Measurements from ENCODE around the gene ZNF485. TPM values are rescaled to one million over a fixed set of nuclear protein-coding genes. Genes with fewer than 3 reads are reported as not detected.

Gene ZNF485
- total RNA-seq, 3 donors from 2014 or later (not counting 1 experiment from before 2014, with no cell fraction given), result 1.1 to 2.8 (median 1.4) TPM

DNA sequence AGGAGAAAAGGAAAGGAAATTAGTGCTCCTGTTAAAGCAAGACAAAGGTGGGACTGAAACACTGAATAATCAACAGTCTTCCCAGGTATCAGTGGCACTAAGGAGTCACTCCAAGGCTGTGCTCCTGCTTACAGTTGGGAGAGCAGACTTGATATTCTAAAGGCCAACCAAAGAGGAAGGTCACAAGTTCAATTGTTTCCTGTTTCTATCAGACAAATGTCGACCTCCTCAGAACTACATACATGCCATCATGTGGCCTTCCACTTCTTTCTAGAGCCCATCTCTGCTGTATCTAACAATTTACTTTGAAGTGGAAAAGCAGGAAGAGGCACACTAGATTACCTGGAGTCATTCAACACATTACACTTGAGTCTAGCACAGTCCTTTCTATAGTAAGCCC, 35.3 kb upstream of the ZNF485 start:
- no peaks in the 10 kb centered on the region for H3K27me3 Mint-ChIP-seq (ENCODE audit: low read depth in 2 of 2)
- Histone ChIP-seq H3K4me3 (ENCODE audit: low read length) (no peak overlapping the region), H3K27me3 (ENCODE audit: control insufficient read depth, insufficient read depth, low read length) (no peaks in the 10 kb centered on the region), H3K4me1 (ENCODE audit: control insufficient read depth, insufficient read depth, low read length) (peaks cover 20% of the 10 kb centered on the region), H3K36me3 (ENCODE audit: control insufficient read depth, insufficient read depth, low read length) (no peaks in the 10 kb centered on the region), H3K9me3 (ENCODE audit: control insufficient read depth, insufficient read depth, low read length) (peaks cover 6% of the 10 kb centered on the region), H3K27ac (ENCODE audit: low read length) (no peak overlapping the region)
- WGBS (ENCODE audit: insufficient coverage), result 0% methylated on average over 1 of the region's 1 CpG
- H3K36me3 Mint-ChIP-seq, result peaks cover 3% of the 10 kb centered on the region
- H3K4me1 Mint-ChIP-seq, result peaks cover 34 to 43% of the 10 kb centered on the region in 2 donors
- ATAC-seq (no peak), DNase-seq (peak in 1 of 2 donors; percentile 8)
- intact Hi-C loops (cut with micrococcal nuclease), result loop anchor here (5.0 to 10.0 kb wide), 3 partner anchors 164 to 1016 kb away; partner anchors contain the start of genes CSGALNACT2 and HNRNPF
- peak overlapping the region; percentile 1 to 6 for H3K27ac Mint-ChIP-seq
- no peak overlapping the region for H3K4me3 Mint-ChIP-seq
- TF ChIP-seq, protein P1, sequence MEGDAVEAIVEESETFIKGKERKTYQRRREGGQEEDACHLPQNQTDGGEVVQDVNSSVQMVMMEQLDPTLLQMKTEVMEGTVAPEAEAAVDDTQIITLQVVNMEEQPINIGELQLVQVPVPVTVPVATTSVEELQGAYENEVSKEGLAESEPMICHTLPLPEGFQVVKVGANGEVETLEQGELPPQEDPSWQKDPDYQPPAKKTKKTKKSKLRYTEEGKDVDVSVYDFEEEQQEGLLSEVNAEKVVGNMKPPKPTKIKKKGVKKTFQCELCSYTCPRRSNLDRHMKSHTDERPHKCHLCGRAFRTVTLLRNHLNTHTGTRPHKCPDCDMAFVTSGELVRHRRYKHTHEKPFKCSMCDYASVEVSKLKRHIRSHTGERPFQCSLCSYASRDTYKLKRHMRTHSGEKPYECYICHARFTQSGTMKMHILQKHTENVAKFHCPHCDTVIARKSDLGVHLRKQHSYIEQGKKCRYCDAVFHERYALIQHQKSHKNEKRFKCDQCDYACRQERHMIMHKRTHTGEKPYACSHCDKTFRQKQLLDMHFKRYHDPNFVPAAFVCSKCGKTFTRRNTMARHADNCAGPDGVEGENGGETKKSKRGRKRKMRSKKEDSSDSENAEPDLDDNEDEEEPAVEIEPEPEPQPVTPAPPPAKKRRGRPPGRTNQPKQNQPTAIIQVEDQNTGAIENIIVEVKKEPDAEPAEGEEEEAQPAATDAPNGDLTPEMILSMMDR (IDR thresholded peaks at IDR 0.05), result no peak
- peaks cover 3 to 4% of the 10 kb centered on the region in 2 donors for H3K9me3 Mint-ChIP-seq

DNA sequence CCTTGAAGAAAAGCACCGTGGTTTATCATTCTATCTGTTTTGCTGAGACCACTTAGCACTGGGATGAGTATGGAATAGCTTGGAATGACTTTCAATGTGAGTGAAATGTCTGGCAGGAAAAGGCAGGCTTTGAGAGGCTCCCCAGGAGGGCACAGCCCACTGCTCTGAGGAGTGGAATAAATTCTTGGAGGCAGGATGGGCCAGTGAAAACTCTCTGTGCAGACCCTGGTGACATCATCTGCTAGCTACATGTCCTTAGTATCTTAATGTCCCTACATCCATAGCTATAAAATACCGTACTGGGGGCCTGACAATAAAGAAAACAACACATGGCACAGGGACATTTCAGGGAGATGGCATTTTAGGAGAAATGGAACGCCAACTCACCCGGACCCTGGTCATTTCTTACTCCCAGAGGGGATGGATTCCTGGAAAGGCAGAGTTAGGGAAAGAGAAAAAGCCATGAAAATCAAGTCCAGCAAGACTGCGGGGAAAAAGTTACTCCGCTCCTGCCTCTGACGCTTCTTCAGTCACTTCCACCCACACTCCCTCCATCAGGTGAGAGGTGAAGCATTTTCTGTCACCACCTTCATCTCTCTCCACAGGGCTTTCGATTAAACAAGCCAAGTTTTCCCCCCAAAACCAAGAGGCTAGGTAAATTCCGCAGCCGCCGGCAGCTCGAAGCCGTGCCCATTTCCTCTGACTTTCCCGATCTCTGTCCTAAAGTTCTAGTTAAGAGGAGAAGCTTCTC, 32.8 kb upstream of the ZNF485 start:
- Histone ChIP-seq H3K27ac (ENCODE audit: low read length) (peak overlapping the region; percentile 62), H3K4me1 (ENCODE audit: control insufficient read depth, insufficient read depth, low read length) (peaks cover 27% of the 10 kb centered on the region), H3K4me3 (ENCODE audit: low read length) (no peak overlapping the region), H3K27me3 (ENCODE audit: control insufficient read depth, insufficient read depth, low read length) (no peaks in the 10 kb centered on the region), H3K9me3 (ENCODE audit: control insufficient read depth, insufficient read depth, low read length) (peaks cover 6% of the 10 kb centered on the region), H3K36me3 (ENCODE audit: control insufficient read depth, insufficient read depth, low read length) (no peaks in the 10 kb centered on the region)
- whole genome bisulfite sequencing (ENCODE audit: insufficient coverage), result 92% methylated on average over 14 of the region's 14 CpGs
- intact Hi-C loops (cut with micrococcal nuclease), result loop anchor here (5.0 to 10.0 kb wide), 3 partner anchors 166 to 1019 kb away; partner anchors contain the start of genes CSGALNACT2 and HNRNPF
- Mint-ChIP-seq H3K4me1 (peaks cover 49 to 55% of the 10 kb centered on the region in 2 donors), H3K27ac (peak overlapping the region; percentile 93), H3K27me3 (ENCODE audit: low read depth in 2 of 2) (no peaks in the 10 kb centered on the region), H3K4me3 (peak overlapping the region; percentile 43), H3K9me3 (peaks cover 6 to 7% of the 10 kb centered on the region in 2 donors), H3K36me3 (peaks cover 7% of the 10 kb centered on the region)
- TF ChIP-seq, protein P1 (IDR thresholded peaks at IDR 0.05), result no peak
- DNase-seq (no peak), ATAC-seq (no peak)

DNA sequence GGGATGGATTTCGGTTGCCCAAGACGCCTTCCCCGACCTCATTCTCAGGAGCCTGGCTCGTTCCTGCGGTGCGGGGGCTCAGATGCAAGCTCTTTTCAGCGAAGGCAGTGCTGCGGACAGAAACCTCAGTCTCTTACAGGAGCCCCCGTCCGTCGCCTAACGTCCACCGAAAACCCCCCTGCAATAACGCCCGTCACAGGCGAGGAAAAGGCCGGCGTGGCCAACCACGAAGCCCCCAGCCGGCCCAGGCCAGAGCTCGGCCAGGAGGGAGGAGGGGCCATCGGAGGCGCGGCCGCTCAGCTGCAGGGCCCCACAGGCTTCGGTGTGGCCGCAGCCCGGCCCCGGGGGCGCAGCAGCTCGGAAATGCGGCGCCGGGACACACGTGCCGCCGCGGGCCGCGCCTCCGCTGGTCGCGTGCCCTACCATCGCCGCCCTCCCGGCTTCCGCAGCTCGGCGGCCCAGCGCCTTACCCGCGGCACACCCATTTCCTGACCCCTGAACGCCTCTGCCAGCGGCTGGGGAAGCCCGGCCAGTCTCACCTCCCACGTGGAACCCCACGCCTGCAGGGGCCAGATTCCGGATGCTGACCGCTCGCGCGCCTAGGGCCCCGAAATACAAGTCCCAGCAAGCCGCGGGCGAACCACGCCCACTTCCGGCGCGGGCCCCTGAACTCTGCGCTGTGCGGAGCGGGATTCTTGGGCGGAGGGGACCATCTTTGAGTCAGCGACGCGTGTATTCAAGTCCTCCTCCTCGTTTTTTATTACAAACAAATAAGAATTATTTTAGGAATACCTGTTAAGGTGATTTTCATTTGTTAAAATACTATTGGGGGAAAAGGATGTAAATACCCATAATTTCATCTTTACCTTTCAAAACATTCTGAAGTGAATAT, 32.0 kb upstream of the ZNF485 start, which contains the start of gene ZNF239:
ZNF239 (minus strand) TSS at position 616 of the 892 bp plus-strand sequence. CDS start 16,537 bp downstream, outside the sequence.
- ATAC-seq, result peak; percentile 89 to 92 (median 92)
- Mint-ChIP-seq H3K4me1 (peaks cover 49 to 55% of the 10 kb centered on the region in 2 donors), H3K27me3 (ENCODE audit: low read depth in 2 of 2) (no peaks in the 10 kb centered on the region), H3K27ac (peak within 1 kb of the TSS; percentile 93), H3K9me3 (peaks cover 6 to 7% of the 10 kb centered on the region in 2 donors), H3K36me3 (peaks cover 7% of the 10 kb centered on the region), H3K4me3 (peak within 1 kb of the TSS; percentile 95)
- peaks cover 27% of the 10 kb centered on the region for H3K4me1 ChIP-seq (ENCODE audit: control insufficient read depth, insufficient read depth, low read length)
- TF ChIP-seq, protein P1 (IDR thresholded peaks at IDR 0.05), result no peak
- H3K27ac ChIP-seq (ENCODE audit: low read length), result peak within 1 kb of the TSS; percentile 62
- peak; percentile 82 to 91 for DNase-seq
- H3K4me3 ChIP-seq (ENCODE audit: low read length), result peak within 1 kb of the TSS; percentile 35
- no peaks in the 10 kb centered on the region for H3K27me3 ChIP-seq (ENCODE audit: control insufficient read depth, insufficient read depth, low read length)
- WGBS (ENCODE audit: insufficient coverage), result 14% methylated on average over 73 of the region's 78 CpGs
- intact Hi-C loops (cut with micrococcal nuclease), result loop anchor here (1.0 to 10.0 kb wide), 6 partner anchors 21 to 1019 kb away; partner anchors contain the start of genes CSGALNACT2, HNRNPF, ZNF32 and ZNF485
- peaks cover 6% of the 10 kb centered on the region for H3K9me3 ChIP-seq (ENCODE audit: control insufficient read depth, insufficient read depth, low read length)
- no peaks in the 10 kb centered on the region for H3K36me3 ChIP-seq (ENCODE audit: control insufficient read depth, insufficient read depth, low read length)
